Measurements from ENCODE around the gene RNF144B. TPM values are rescaled to one million over a fixed set of nuclear protein-coding genes. Genes with fewer than 3 reads are reported as not detected.

Gene RNF144B
- total and polyA plus RNA-seq, 10 of the 15 experiments (the other 5 are each of a cell fraction or from before 2014, with no cell fraction given) = 0.03 to 0.18 (median 0.14) TPM

GRCh38 chr6:18503593-18504231 is 116.6 kb downstream of the RNF144B start (continued):
- TF ChIP-seq TCF3 (IDR thresholded peaks at IDR 0.05; ENCODE audit: borderline replicate concordance, insufficient read depth, low read depth, low read length) = no peak
- TF ChIP-seq BCLAF1 (IDR thresholded peaks at IDR 0.05) = no peak
- TF ChIP-seq USF2 (IDR thresholded peaks at IDR 0.05; ENCODE audit: borderline replicate concordance, low read depth, low read length) = no peak
- no peak for TF ChIP-seq CHD4 (IDR thresholded peaks at IDR 0.05)
- no peak for TF ChIP-seq E2F4 (IDR thresholded peaks at IDR 0.05; ENCODE audit: low read depth, low read length)
- no peak for TF ChIP-seq ZNF274 (IDR thresholded peaks at IDR 0.05; ENCODE audit: insufficient read depth, insufficient read length)
- TF ChIP-seq CREB1 (IDR thresholded peaks at IDR 0.05; ENCODE audit: low read depth) = no peak
- no peak for TF ChIP-seq CEBPB (IDR thresholded peaks at IDR 0.05; ENCODE audit: borderline replicate concordance in 1 of 2, low read depth in 2 of 2, low read length in 2 of 2)
- no peak for TF ChIP-seq CBFB (IDR thresholded peaks at IDR 0.05; ENCODE audit: low read depth)
- no peak for TF ChIP-seq BACH1 (IDR thresholded peaks at IDR 0.05; ENCODE audit: borderline replicate concordance)
- no peak; the same call in 1 of the 2 replicates for TF ChIP-seq ZBTB40 (IDR thresholded peaks at IDR 0.05; ENCODE audit: borderline replicate concordance)
- TF ChIP-seq MTA3 (IDR thresholded peaks at IDR 0.05; ENCODE audit: borderline replicate concordance, low read length) = no peak
- TF ChIP-seq, protein P1, sequence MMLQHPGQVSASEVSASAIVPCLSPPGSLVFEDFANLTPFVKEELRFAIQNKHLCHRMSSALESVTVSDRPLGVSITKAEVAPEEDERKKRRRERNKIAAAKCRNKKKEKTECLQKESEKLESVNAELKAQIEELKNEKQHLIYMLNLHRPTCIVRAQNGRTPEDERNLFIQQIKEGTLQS (IDR thresholded peaks at IDR 0.05; ENCODE audit: borderline replicate concordance, extremely low read depth, low read depth, low read length) = no peak
- no peak for TF ChIP-seq PML (IDR thresholded peaks at IDR 0.05; ENCODE audit: low read length)
- TF ChIP-seq MLLT1 (IDR thresholded peaks at IDR 0.05) = no peak
- no peak for TF ChIP-seq SP1 (IDR thresholded peaks at IDR 0.05; ENCODE audit: low read depth, low read length)
- TF ChIP-seq NR2C2 (IDR thresholded peaks at IDR 0.05; ENCODE audit: borderline replicate concordance, control insufficient read depth, insufficient read length, low read depth) = no peak
